ENCODE measurements around the gene GTF3C6.
"Not testable (repeated sequence)": the region's sequence is repeated elsewhere in the genome, so short reads cannot be mapped to it uniquely, and the experiment has no call there.

Gene GTF3C6, protein sequence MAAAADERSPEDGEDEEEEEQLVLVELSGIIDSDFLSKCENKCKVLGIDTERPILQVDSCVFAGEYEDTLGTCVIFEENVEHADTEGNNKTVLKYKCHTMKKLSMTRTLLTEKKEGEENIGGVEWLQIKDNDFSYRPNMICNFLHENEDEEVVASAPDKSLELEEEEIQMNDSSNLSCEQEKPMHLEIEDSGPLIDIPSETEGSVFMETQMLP

GRCh38 chr6:110958329-110959192 lies at the start of gene GTF3C6:
GTF3C6 (plus strand) TSS chr6:110958706; CDS start chr6:110958770, 64 bp downstream.
- DNase-seq (ENCODE audit: low spot score), result peak; percentile 94

GRCh38 chr6:110930781-110931180 lies 27.7 kb upstream of the GTF3C6 start:
- no peak for DNase-seq (ENCODE audit: low spot score)

DNA sequence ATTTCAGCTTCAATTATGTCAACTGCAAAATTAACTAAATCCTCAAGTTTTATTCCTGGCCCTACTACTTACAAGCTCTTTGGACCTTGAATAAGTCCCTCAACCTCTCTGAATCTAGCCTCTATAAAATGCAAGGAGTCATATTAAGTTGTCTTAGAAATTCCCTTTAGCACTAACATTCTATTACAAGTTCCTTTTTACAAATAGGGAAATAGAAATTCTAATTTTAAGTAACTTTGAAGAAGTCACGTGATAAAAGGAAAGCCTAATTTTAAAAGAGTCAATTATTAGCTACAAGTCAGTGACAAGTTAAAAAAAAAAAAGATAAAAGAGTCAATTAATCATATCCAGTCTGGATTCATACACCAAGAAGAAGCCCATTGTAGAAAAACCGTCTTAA lies 24.6 kb upstream of the GTF3C6 start:
- DNase-seq (ENCODE audit: low spot score), result no peak

DNA sequence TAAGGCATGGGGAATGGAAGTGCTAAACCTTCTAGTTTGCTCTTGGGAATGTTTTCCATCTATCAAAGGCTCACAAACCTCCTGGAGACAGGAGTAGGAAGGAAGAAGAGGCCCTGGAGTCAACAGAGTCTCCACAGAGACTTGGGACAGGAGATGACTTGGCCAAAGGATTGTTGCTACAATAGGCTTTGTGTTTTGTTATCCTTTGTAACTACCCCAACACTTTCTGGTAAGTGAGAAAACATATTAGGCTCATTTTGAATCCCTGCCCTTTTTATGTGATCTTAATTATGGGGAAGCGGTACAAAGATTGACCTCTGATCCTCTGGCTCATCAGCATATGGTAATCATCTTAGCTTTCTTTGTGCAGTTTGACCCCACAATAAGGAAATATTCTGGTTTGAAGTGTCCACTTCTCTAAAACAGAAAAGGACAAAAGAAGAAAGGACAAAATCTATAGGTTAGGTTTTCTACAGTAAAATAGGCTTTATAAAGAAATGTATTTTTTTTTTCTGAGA lies 24.1 kb upstream of the GTF3C6 start:
- DNase-seq (ENCODE audit: low spot score), result no peak

GRCh38 chr6:110935171-110935570 lies 23.3 kb upstream of the GTF3C6 start:
- no peak for DNase-seq (ENCODE audit: low spot score)

- DNase-seq (ENCODE audit: low spot score), result no peak
These were observed 20.3 kb upstream of the GTF3C6 start for GRCh38 chr6:110938171-110938570.

GRCh38 chr6:110939429-110940200 lies 18.9 kb upstream of the GTF3C6 start:
- no peak for DNase-seq (ENCODE audit: low spot score)

DNA sequence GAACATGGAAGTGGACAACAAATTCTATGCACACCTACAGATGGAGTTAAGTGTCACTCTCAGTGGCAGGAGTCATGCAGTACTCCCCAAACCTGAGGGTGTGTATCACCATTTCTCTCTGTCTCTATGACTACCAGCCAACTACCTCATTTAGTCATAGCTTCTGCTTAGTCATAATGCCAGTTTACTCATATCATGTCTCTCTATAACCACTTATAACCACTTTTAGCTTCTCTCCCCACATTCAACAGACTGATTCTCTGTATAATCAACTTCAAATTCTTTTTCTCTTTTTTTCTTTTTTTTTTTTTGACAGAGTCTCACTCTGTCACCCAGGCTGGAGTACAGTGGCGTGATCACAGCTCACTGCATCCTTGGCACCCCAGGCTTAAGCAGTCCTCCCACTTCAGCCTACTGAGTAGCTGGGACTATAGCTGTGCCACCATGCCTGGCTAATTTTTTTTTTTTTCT lies 13.8 kb upstream of the GTF3C6 start:
- no peak for DNase-seq (ENCODE audit: low spot score)

GRCh38 chr6:110946498-110946897 lies 12.0 kb upstream of the GTF3C6 start:
- DNase-seq (ENCODE audit: low spot score), result no peak

DNA sequence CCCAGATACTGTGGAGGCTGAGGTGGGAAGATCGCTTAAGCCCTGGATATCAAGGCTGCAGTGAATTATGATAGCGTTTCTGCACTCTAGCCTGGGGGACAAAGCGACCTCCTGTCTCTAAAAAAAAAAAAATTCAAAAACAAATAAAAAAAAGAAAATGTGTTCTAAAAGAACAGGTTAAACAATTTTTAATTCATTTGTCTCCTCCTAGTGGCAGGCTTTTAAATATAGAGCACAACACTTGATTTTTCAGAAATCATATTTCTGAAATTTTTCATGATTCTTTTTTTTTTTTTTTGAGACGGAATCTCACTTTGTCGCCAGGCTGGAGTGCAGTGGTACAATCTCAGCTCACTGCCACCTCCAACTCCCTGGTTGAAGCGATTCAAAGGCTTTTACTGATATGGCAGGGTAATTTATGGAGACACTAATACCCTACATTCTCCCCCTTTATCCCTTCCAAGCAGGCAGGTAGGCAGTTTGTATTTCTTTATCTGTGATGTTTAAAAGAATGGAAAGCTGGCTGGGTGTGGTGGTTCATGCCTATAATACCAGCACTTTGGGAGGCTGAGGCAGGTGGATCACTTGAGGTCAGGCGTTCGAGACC lies 8.7 kb upstream of the GTF3C6 start:
- peak; percentile 24 for DNase-seq (ENCODE audit: low spot score)

DNA sequence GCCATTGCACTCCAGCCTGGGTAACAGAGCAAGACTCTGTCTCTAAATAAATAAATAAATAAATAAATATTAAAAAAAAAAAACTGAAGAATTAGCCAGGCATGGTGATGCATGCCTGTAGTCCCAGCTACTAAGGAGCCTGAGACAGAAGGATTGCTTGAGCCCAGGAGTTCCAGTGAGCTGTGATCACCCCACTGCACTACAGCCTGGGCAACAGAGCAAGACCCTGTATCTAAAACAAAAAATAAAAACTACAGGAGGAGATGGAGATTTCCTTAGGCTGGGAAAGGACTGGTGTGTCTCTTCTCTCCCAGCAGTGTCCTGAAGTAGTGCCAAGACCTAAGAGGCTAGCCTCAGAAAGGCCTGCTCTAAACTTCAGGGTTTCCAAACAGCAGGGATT lies 8.1 kb upstream of the GTF3C6 start:
- DNase-seq (ENCODE audit: low spot score), result no peak

DNA sequence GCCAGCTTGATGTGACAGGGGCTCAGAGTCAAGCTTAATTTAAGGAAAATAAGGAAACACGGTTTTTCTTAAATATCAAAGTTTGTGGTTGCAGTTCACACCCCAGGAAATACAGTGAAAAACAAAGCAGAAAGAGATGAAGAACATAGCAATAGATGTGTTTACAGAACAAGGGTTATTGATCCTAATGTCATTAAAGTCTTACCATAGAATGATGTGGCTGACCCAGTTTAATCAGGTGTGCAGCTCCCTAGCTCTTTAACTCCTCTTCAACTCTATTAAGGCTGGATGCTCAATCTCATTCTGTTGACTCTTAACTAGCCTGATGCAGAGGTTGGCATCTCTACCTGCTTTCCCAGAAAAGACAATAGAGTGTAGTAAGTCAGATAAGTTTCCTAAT lies 7.5 kb upstream of the GTF3C6 start:
- DNase-seq (ENCODE audit: low spot score), result no peak

GRCh38 chr6:110951986-110952794 lies 6.3 kb upstream of the GTF3C6 start:
- no peak for DNase-seq (ENCODE audit: low spot score)

GRCh38 chr6:110953633-110954303 lies 4.7 kb upstream of the GTF3C6 start:
- DNase-seq (ENCODE audit: low spot score), result no peak

- DNase-seq (ENCODE audit: low spot score), result no peak
These were observed 1.5 kb downstream of the GTF3C6 start for GRCh38 chr6:110960014-110960390.

GRCh38 chr6:110962636-110963035 lies 4.1 kb downstream of the GTF3C6 start:
- not testable (repeated sequence) for DNase-seq (ENCODE audit: low spot score)

- DNase-seq (ENCODE audit: low spot score), result no peak
These were observed 7.2 kb downstream of the GTF3C6 start for GRCh38 chr6:110965629-110966229.

DNA sequence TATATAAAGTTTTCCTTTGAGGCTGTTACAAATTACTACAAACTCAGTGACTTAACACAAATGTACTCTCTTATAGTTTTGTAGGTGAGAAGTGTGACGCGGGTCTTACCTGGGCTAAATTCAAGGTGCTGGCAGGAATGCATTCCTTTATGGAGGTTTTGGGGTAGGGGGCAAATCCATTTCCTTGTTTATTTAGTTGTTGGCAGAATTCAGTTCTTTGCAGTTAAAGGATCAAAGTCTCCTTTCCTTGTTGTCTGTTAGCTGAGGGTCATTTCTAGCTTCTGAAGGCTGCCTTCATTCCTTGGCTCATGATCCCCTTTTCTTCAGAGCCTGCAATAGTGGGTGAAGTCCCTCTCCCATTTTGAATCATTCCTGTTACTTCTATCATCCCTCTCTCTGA lies 10.2 kb downstream of the GTF3C6 start:
- DNase-seq (ENCODE audit: low spot score), result not testable (repeated sequence)

- no peak for DNase-seq (ENCODE audit: low spot score)
These were observed 13.0 kb downstream of the GTF3C6 start for GRCh38 chr6:110971468-110971867.

DNA sequence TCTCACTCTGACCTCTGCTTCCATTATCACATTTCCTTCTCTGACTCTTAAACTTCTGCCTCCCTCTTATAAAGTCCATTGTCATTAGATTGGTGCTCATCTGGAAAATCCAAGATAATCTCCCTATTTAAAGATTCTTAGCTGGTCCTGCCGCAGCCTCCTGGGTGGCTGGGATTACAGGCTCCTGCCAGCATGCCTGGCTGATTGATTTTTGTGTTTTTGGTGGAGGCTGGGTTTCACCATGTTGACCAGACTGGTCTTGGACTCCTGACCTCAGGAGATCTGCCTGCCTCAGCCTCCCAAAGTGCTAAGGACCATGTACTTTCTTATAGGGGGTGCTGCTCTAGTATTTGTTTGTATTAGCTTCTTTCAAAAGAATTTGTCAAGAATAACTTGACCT lies 18.1 kb downstream of the GTF3C6 start:
- no peak for DNase-seq (ENCODE audit: low spot score)
